Left lung (tissue), 10 donors: Measurements from ENCODE around the gene SPATA13. TPM values are rescaled to one million over a fixed set of nuclear protein-coding genes. Genes with fewer than 3 reads are reported as not detected.

ENCODE experiments used
- ATAC-seq: fragments of 200-7000 bp; cut with Tn5 transposase; one replicate; pipeline ENCODE4 v1.9.1; 2020; ENCODE audit warnings: moderate library complexity
- DNase-seq, 4 donors: peaks; one replicate each; pipeline ENCODE4 v3.0.0-alpha.2; 2013 to 2020
- H3K27ac ChIP-seq, 2 donors: fragments of 200-600 bp; sonication (generic) in 1 of 2; one replicate each; pipeline versions ENCODE4 v1.5.0 to v1.8.0; 2020 to 2021
- H3K27me3 ChIP-seq, 2 donors: fragments of 200-600 bp; sonication (generic) in 1 of 2; one replicate each; pipeline versions ENCODE4 v1.5.0 to v1.8.0; 2020 to 2021
- H3K36me3 ChIP-seq, 2 donors: fragments of 200-600 bp; sonication (generic) in 1 of 2; one replicate each; pipeline versions ENCODE4 v1.5.0 to v1.8.0; 2020 to 2021
- H3K4me1 ChIP-seq, 2 donors: fragments of 200-600 bp; one replicate each; pipeline ENCODE4 v1.8.0; 2021
- H3K4me3 ChIP-seq, 2 donors: fragments of 200-600 bp; sonication (generic) in 1 of 2; one replicate each; pipeline versions ENCODE4 v1.5.0 to v1.8.0; 2020 to 2021; ENCODE audit warnings: mild to moderate bottlenecking in 1 of 2
- H3K9me3 ChIP-seq, 2 donors: fragments of 200-600 bp; sonication (generic) in 1 of 2; one replicate each; pipeline versions ENCODE4 v1.5.0 to v1.8.0; 2020 to 2021
- intact Hi-C, 2 donors: fragments of 100-400 bp; cut with DNase I; formaldehyde crosslinking; loops; one replicate each; pipeline versions ENCODE4 v1.11.2 to v1.14.2; 2022
- polyA plus RNA-seq, 6 donors: library from polyadenylated mRNA; unstranded; fragments of 120-200 nt; gene quantifications; one replicate each; pipeline ENCODE4 v1.2.1, GENCODE V29; 2013; ENCODE audit not compliant: insufficient read length in 6 of 6
- total RNA-seq, 2 donors: library from RNA; stranded (reverse); fragmentation: NEBNext Ultra II Directional; extraction: Animal tissue kit (Norgen Biotek cat#: 25700); gene quantifications; one replicate each; pipeline ENCODE4 v1.2.1, GENCODE V29; 2021
- TF ChIP-seq, protein P1 (sequence below), 2 donors: fragments of 200-600 bp; sonication (generic) in 1 of 2; IDR thresholded peaks; one replicate each; pipeline versions ENCODE4 v1.5.0 to v1.8.0; 2021; ENCODE audit warnings: antibody characterized with exemption in 2 of 2
- donor health status: DM: no; HTN: yes; CAD: no.
- donor health status: DM: no; HTN: no; CAD: no.

The SPATA13 gene
- total and polyA plus RNA-seq, 8 donors, result 11.4 to 31.4 (median 14.7) TPM

DNA sequence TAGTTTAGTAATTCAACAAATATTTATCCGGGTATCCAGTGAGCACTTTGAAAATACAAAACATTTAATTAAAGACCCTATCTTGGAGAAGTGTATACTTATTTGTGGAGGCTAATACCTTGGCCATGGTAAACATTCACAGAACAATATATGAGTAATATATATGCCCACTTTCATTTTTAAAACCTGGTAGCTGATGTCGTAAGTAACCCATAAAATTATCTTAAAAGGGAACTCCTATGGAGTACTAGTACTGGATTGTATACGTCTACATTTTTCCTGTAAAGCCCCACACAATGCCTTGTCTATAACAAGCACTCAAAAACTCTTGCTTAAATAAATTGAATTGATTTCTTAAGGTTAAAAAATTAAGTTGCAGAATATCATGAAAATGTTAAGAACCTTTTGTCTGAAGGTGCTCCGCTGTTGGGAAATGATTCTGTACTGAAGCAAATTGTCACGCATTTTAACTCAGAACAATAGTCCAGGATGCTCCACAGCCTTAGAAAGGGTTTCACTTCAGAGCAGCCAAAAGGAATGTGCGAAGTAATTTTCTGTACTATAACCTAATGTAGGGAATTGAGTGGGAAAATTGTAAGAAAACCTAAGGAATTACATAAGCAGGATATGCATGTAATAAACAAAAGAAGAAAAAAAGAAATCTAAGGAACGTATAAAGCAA is 90.0 kb downstream of the SPATA13 start:
- no peak overlapping the region for H3K27ac ChIP-seq
- no peak overlapping the region for H3K4me3 ChIP-seq
- intact Hi-C loops, result no loop called here
- TF ChIP-seq, protein P1, sequence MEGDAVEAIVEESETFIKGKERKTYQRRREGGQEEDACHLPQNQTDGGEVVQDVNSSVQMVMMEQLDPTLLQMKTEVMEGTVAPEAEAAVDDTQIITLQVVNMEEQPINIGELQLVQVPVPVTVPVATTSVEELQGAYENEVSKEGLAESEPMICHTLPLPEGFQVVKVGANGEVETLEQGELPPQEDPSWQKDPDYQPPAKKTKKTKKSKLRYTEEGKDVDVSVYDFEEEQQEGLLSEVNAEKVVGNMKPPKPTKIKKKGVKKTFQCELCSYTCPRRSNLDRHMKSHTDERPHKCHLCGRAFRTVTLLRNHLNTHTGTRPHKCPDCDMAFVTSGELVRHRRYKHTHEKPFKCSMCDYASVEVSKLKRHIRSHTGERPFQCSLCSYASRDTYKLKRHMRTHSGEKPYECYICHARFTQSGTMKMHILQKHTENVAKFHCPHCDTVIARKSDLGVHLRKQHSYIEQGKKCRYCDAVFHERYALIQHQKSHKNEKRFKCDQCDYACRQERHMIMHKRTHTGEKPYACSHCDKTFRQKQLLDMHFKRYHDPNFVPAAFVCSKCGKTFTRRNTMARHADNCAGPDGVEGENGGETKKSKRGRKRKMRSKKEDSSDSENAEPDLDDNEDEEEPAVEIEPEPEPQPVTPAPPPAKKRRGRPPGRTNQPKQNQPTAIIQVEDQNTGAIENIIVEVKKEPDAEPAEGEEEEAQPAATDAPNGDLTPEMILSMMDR (IDR thresholded peaks at IDR 0.05), result no peak
- ATAC-seq (no peak), DNase-seq (no peak)
- peaks cover 0 to 12% of the 10 kb centered on the region in 2 donors for H3K36me3 ChIP-seq
- H3K27me3 ChIP-seq, result no peaks in the 10 kb centered on the region
- H3K4me1 ChIP-seq, result peaks cover 0 to 49% of the 10 kb centered on the region in 2 donors
- H3K9me3 ChIP-seq, result no peaks in the 10 kb centered on the region

DNA sequence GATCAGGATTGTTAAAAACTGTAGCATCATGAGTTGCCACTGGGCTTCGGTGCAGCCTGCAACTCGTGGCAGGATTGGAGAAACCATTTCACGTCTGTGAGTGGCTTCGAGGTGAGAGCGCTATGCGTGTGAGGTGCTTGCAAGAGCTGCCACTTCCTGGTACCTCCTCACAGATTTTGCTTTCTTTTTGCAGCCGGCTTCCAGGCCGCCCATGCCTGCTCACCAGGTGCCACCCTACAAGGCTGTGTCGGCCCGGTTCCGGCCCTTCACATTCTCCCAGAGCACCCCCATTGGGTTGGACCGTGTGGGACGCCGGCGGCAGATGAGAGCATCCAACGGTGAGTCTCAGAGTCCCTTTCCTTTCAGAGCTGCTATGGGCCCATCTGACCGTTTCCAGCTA is 91.0 kb downstream of the SPATA13 start:
- Histone ChIP-seq H3K27me3 (no peaks in the 10 kb centered on the region), H3K9me3 (no peaks in the 10 kb centered on the region), H3K36me3 (peaks cover 0 to 12% of the 10 kb centered on the region in 2 donors), H3K27ac (no peak overlapping the region), H3K4me1 (peaks cover 0 to 53% of the 10 kb centered on the region in 2 donors), H3K4me3 (peak overlapping the region in 1 of 2 donors; percentile 28)
- no peak for DNase-seq
- intact Hi-C loops, result no loop called here
- ATAC-seq, result no peak
- TF ChIP-seq, protein P1 (IDR thresholded peaks at IDR 0.05), result no peak

DNA sequence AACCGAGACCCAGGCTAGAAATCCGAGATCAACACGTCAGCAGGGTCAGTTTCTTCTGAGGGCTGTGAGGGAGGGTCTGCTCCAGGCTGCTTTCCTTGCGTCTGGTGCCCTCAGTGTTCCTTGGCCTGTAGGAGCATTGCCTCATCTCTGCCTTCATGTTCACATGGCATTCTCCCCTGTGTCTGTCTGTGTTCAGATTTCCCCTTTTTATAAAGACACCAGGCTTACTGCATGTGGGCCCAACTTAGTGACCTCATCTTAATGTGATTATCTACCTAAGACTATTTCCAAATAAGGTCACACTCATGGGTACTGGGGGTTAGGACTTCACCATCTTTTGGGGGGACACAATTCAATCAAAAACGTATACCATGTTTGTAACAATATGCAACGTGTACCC is 91.6 kb downstream of the SPATA13 start:
- H3K36me3 ChIP-seq, result peaks cover 0 to 12% of the 10 kb centered on the region in 2 donors
- intact Hi-C loops, result no loop called here
- H3K27me3 ChIP-seq, result no peaks in the 10 kb centered on the region
- no peaks in the 10 kb centered on the region for H3K9me3 ChIP-seq
- peak overlapping the region in 1 of 2 donors; percentile 94 for H3K27ac ChIP-seq
- ATAC-seq (no peak), DNase-seq (no peak)
- peak overlapping the region in 1 of 2 donors; percentile 28 for H3K4me3 ChIP-seq
- peaks cover 0 to 53% of the 10 kb centered on the region in 2 donors for H3K4me1 ChIP-seq
- TF ChIP-seq, protein P1 (IDR thresholded peaks at IDR 0.05), result no peak

- peak; percentile 27 for ATAC-seq
Measured at GRCh38 chr13:24253520-24254145, 93.1 kb downstream of the SPATA13 start.

More at GRCh38 chr13:24253520-24254145, 93.1 kb downstream of the SPATA13 start:
- Histone ChIP-seq H3K27ac (peak overlapping the region in 1 of 2 donors; percentile 94), H3K4me1 (peaks cover 0 to 49% of the 10 kb centered on the region in 2 donors), H3K36me3 (peaks cover 0 to 12% of the 10 kb centered on the region in 2 donors), H3K27me3 (no peaks in the 10 kb centered on the region), H3K9me3 (no peaks in the 10 kb centered on the region), H3K4me3 (peak overlapping the region in 1 of 2 donors; percentile 28)
- DNase-seq, result no peak
- intact Hi-C loops, result no loop called here
- TF ChIP-seq, protein P1 (IDR thresholded peaks at IDR 0.05), result no peak
